ENCODE results near the gene NDUFA7.

GRCh38 chr19:8343483-8343844, 22.3 kb upstream of the NDUFA7 start:
- TF ChIP-seq CTCF (IDR thresholded peaks at IDR 0.05) (no peak), EP300 (IDR thresholded peaks at IDR 0.05) (no peak), POLR2A (IDR thresholded peaks at IDR 0.05) (no peak)
